ENCODE measurements around the gene PAK4.
A peak's percentile ranks its signal among the peaks of the same experiment; 100 is the strongest.
"Not testable (repeated sequence)": the region's sequence is repeated elsewhere in the genome, so short reads cannot be mapped to it uniquely, and the experiment has no call there.

PAK4 gene

DNA sequence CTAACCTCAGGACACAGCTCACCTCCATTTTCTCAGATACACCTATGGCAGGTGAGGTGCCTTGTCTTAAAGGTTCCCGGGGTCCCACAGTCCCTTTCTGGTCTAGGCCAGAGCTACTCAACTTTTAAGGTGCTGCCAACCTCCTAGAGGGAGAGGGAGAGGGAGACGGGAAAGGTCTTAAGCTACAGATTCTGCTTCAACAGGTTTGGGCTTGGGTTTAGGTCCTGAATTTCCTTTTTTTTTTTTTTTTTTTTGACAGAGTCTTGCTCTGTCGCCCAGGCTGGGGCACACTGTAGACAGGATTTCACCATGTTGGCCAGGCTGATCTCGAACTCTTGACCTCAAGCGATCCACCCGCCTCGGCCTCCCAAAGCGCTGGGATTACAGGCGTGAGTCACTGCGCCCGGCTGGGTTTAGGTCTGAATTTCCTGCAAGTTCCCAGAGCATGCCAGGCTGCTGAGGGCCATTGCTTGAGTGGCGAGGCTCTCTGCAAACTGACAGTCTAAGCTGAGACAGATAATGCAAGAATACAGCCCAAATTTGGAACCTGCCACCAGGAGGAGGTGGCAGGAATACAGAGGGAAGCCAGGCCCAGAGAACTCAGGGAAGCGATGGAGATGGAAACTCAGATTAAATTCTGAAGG is 86.3 kb downstream of the PAK4 start:
- DNase-seq = no peak

GRCh38 chr19:39212375-39212742 is 86.8 kb downstream of the PAK4 start:
- peak in 3 of 4 experiments; percentile 17 to 30 (median 21) for DNase-seq

DNA sequence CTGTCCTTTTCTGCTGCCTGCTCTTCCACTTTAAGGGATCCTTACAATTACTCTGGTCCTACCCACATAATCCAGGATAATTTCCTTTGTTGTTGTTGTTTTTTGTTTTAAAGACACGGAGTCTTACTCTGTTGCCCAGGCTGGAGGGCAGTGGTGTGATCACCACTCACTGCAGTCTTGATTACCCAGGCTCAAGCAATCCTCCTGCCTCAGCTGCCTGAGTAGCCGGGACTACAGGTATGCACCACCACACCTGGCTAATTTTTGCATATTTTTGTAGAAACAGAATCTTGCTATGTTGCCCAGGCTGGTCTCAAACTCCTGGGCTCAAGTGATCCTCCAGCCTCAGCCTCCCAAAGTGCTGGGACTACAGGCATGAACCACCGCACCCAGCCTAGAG is 89.7 kb downstream of the PAK4 start:
- DNase-seq = not testable (repeated sequence)

- DNase-seq = no peak
Observed at GRCh38 chr19:39217094-39217493, 91.5 kb downstream of the PAK4 start.

- no peak for DNase-seq
Observed at GRCh38 chr19:39218230-39219007, 92.8 kb downstream of the PAK4 start.

GRCh38 chr19:39219108-39219507 is 93.5 kb downstream of the PAK4 start:
- not testable (repeated sequence) for DNase-seq

DNA sequence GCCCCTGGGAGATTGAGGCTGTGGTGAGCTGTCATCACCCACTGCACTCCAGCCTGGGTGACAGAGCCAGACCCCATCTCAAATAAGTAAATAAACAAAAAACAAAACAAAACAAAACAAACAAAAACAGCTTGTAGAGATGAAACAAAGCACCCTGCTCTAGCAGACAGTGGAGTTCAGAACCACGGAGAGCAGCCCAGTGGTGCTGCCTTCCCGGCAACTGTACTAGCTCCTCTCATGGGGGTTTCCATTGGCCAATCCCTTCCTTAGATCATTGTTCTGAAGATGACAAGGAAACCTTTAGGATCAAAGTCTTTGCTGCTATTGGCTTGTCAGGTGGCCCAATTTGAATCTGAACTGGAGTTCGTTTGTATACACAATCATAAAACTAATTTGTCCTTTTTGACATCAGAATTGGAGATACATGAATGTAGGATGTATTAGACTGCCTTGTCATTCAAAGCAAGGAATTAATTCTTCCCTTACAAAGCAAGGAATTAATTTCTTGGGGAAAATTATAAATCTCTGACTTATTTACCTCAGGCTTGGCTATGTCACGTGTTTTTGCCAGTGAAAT is 98.2 kb downstream of the PAK4 start:
- DNase-seq = no peak

- DNase-seq = no peak
Observed at GRCh38 chr19:39224910-39225309, 99.3 kb downstream of the PAK4 start.

All from activated CD4-positive, CD25-positive, alpha-beta regulatory T cell (primary cell).